ENCODE data around the gene KIAA1958.

DNA sequence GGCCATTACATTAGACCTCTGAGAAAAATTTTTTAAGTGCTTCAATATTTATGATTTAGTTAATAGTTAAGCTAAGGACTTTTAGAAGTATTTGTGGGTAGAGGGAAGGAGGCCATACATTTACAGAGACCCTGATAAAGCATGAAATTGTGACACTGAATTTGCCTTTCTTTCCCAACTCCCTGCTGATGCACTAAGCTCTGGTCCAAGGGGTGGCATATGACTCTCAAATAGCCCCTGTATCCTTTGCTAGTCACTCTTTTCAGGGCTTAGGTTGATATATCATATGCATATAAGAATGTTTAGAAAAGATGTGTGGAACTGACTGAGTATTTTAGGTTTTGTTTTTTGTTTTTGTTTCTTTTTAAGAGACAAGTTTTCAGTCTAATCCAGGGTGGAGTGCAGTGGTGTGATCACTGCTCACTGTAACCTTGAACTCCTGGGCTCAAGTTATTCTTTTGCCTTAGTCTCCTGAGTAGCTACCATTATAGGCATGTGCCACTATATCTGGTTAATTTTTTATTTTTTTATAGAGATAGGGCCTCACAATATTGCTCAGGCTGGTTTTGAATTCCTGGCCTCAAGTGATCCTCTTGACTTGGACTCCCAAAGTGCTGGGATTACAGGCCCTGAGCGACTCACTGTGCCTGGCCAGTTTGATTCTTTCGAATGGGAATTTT, 20.5 kb downstream of the KIAA1958 start:
- TF ChIP-seq, protein P1, sequence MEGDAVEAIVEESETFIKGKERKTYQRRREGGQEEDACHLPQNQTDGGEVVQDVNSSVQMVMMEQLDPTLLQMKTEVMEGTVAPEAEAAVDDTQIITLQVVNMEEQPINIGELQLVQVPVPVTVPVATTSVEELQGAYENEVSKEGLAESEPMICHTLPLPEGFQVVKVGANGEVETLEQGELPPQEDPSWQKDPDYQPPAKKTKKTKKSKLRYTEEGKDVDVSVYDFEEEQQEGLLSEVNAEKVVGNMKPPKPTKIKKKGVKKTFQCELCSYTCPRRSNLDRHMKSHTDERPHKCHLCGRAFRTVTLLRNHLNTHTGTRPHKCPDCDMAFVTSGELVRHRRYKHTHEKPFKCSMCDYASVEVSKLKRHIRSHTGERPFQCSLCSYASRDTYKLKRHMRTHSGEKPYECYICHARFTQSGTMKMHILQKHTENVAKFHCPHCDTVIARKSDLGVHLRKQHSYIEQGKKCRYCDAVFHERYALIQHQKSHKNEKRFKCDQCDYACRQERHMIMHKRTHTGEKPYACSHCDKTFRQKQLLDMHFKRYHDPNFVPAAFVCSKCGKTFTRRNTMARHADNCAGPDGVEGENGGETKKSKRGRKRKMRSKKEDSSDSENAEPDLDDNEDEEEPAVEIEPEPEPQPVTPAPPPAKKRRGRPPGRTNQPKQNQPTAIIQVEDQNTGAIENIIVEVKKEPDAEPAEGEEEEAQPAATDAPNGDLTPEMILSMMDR (IDR thresholded peaks at IDR 0.05) = no peak
- no peak for TF ChIP-seq POLR2A (IDR thresholded peaks at IDR 0.05)
